Gastroesophageal sphincter (tissue), 3 donors: Measurements from ENCODE around the gene TFDP2.

Experiments
- POLR2A ChIP-seq, 2 donors: fragments of 450-650 bp; IDR thresholded peaks; one replicate each; pipeline ENCODE4 v1.6.1; 2017; ENCODE audit warnings: antibody characterized with exemption in 2 of 2, mild to moderate bottlenecking in 2 of 2, moderate library complexity in 1 of 2
- TF ChIP-seq, protein P1 (sequence below), 4 experiments: fragments of 200-600 bp in 2 of 4; fragments of 450-650 bp in 2 of 4; sonication (generic) in 1 of 4; IDR thresholded peaks; one replicate each; pipeline ENCODE4 v1.5.1; 2017 to 2019; ENCODE audit warnings: antibody characterized with exemption in 4 of 4, mild to moderate bottlenecking in 2 of 4, moderate library complexity in 2 of 4

DNA sequence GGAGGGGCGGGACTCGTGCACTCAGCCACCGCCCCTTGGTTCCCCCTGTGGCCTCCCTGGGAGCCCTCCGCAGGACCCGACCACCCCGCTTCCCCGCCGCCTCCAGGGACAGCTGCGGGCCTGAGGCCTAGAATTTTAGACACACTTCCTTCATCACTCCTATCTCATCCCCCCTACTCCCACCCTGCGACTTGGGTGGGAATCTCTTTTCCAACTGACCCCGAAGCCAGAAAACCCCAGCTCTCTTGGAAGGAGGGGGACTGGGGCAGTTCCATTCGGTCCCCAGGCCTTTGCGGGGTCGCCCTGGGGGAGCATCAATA lies 289 bp upstream of the TFDP2 start:
- TF ChIP-seq, protein P1, sequence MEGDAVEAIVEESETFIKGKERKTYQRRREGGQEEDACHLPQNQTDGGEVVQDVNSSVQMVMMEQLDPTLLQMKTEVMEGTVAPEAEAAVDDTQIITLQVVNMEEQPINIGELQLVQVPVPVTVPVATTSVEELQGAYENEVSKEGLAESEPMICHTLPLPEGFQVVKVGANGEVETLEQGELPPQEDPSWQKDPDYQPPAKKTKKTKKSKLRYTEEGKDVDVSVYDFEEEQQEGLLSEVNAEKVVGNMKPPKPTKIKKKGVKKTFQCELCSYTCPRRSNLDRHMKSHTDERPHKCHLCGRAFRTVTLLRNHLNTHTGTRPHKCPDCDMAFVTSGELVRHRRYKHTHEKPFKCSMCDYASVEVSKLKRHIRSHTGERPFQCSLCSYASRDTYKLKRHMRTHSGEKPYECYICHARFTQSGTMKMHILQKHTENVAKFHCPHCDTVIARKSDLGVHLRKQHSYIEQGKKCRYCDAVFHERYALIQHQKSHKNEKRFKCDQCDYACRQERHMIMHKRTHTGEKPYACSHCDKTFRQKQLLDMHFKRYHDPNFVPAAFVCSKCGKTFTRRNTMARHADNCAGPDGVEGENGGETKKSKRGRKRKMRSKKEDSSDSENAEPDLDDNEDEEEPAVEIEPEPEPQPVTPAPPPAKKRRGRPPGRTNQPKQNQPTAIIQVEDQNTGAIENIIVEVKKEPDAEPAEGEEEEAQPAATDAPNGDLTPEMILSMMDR (IDR thresholded peaks at IDR 0.05) = no peak
- no peak for TF ChIP-seq POLR2A (IDR thresholded peaks at IDR 0.05)
